Smooth muscle cell of the pulmonary artery (primary cell): ENCODE results near the gene ZNF239. TPM values are rescaled to one million over a fixed set of nuclear protein-coding genes. Genes with fewer than 3 reads are reported as not detected.

Source experiments
- total RNA-seq: library from RNA; depleted of rRNA; stranded (reverse); fragments of >200 nt; gene quantifications from 2 replicates; pipeline ENCODE4 v1.2.3, GENCODE V29; 2014

The ZNF239 gene
- total RNA-seq, result 5.9 and 7.5 TPM in 2 replicates

GRCh38 chr10:43574001-43574892, at the start of gene ZNF239:
TSS of gene ZNF239 (minus strand) at chr10:43574616. CDS start at chr10:43558079, 16,537 bp downstream.

DNA sequence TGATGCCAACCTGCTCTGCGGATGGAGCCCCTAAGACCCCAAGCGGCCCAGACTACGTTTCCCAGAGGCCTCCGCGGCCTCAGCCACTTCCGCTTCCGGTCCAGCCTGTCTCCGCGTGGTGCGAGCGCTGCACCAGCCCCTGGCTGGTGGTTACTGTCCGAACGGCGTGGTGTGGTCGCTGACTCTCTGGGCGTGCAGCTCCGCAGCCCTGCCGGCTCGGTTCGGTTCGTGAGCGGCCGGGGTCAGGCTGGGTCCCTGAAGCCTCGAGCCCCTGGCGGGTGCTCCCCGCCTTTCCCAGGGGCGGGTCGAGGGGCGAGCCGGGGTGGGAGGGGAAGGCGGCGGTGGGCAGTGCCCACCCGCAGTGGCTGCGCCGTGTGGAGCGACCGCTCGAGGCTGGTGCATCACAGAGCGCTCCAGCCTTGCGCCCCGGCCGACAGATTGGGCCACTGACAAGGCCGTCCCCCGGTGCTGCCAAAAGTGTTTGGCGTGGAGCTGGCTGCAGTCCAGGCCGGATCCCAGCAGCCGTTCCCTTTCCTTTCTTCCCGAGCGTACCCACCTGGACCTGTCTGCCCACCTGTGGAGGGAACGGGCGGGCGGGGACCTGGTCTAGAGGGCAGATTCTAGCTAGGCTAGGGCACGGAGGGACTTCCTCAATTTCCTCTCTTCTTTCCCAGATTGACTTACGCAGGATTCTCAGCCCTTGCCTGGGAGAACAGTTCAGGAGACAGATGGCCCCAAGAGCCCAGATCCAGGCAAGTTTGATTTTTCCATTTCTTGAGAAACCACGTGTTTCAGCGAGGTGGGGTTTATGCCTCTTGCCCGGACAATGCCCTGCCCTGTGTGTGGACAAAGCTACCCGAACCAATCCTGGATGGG, 32.1 kb upstream of the ZNF239 start, which contains the start of gene ZNF485:
Gene ZNF485, plus strand, starts transcription at position 116 of the 876 bp plus-strand sequence. Its CDS starts 613 bp downstream, at position 729.

Other genes starting within 250 kb of the ZNF239 start
- gene FXYD4, start 203.0 kb downstream of the ZNF239 start, total RNA-seq, result not detected in 2 replicates
- gene HNRNPF, start 165.4 kb downstream of the ZNF239 start, total RNA-seq, result 170 and 175 TPM in 2 replicates
- 4.4 and 10.1 TPM in 2 replicates for gene ZNF487, start 137.5 kb downstream of the ZNF239 start, total RNA-seq
- gene ZNF485, start 31.8 kb upstream of the ZNF239 start, total RNA-seq, result 1.6 and 2.7 TPM in 2 replicates
- 19.4 and 24.8 TPM in 2 replicates for gene ZNF32, start 74.3 kb upstream of the ZNF239 start, total RNA-seq